Lung (tissue), 12 donors: ENCODE data around the gene MRTFA. TPM values are rescaled to one million over a fixed set of nuclear protein-coding genes. Genes with fewer than 3 reads are reported as not detected.

Source experiments
- ATAC-seq: fragments of 200-7000 bp; cut with Tn5 transposase; one replicate; pipeline ENCODE4 v1.9.1; 2020; ENCODE audit warnings: moderate number of reproducible peaks; ENCODE audit not compliant: insufficient read depth, low FRiP score
- DNase-seq, 3 donors: peaks; one replicate each; pipeline ENCODE4 v3.0.0-alpha.2; 2013 to 2017
- H3K27ac ChIP-seq, 2 donors: one replicate each; pipeline ENCODE4 v1.5.1; 2013; ENCODE audit warnings: mild to moderate bottlenecking in 2 of 2, moderate library complexity in 2 of 2, control low read depth in 1 of 2, inconsistent platforms in 1 of 2, low read depth in 1 of 2, low read length in 1 of 2
- H3K27me3 ChIP-seq, 3 donors: one replicate each; pipeline ENCODE4 v1.5.1; 2013; ENCODE audit warnings: low read length in 2 of 3; ENCODE audit not compliant: control insufficient read depth in 3 of 3, insufficient read depth in 3 of 3
- H3K36me3 ChIP-seq, 4 donors: one replicate each; pipeline ENCODE4 v1.5.1; 2013; ENCODE audit warnings: low read length in 4 of 4, mild to moderate bottlenecking in 1 of 4, moderate library complexity in 1 of 4; ENCODE audit not compliant: control insufficient read depth in 4 of 4, insufficient read depth in 4 of 4
- H3K4me1 ChIP-seq, 5 donors: one replicate each; pipeline ENCODE4 v1.5.1; 2013; ENCODE audit warnings: low read length in 5 of 5, mild to moderate bottlenecking in 2 of 5, moderate library complexity in 1 of 5; ENCODE audit not compliant: control insufficient read depth in 5 of 5, insufficient read depth in 5 of 5
- H3K4me3 ChIP-seq: one replicate; pipeline ENCODE4 v1.5.1; 2013; ENCODE audit warnings: mild to moderate bottlenecking, control low read depth, moderate library complexity
- H3K9ac ChIP-seq, 2 donors: one replicate each; pipeline ENCODE4 v1.5.1; 2013; ENCODE audit warnings: low read length in 2 of 2, control low read depth in 1 of 2; ENCODE audit not compliant: insufficient read depth in 1 of 2
- H3K9me3 ChIP-seq, 4 donors: one replicate each; pipeline ENCODE4 v1.5.1; 2013; ENCODE audit warnings: low read length in 3 of 4, mild to moderate bottlenecking in 1 of 4, moderate library complexity in 1 of 4; ENCODE audit not compliant: control insufficient read depth in 4 of 4, insufficient read depth in 3 of 4
- CTCF ChIP-seq: IDR thresholded peaks from 2 replicates; pipeline ENCODE4 v1.5.1; 2012; ENCODE audit warnings: mild to moderate bottlenecking; ENCODE audit errors: control extremely low read depth, extremely low read depth
- WGBS, 2 donors: extraction: QIAGEN DNeasy Blood & Tissue Kit; methylation state at CpG; one replicate each; pipeline ENCODE4 v1.1.7; 2013; 5-methylcytosine and 5-hydroxymethylcytosine counted together
- polyA plus RNA-seq, 2 donors: library from polyadenylated mRNA; stranded (reverse); fragments of 200-250 nt; gene quantifications; one replicate each; pipeline ENCODE4 v1.2.1, GENCODE V29; 2013
- total RNA-seq, 2 donors: library from RNA; depleted of rRNA in 1 of 2; stranded (reverse); fragments of >200 nt in 1 of 2; gene quantifications; one replicate each; pipeline ENCODE4 v1.2.1, GENCODE V29; 2014 to 2021
- donor health status: control.
- donor health status: control.
- donor health status: Bipolar disorder and iron deficiency.
- donor health status: healthy.
- donor health status: DM: yes; HTN: yes; CAD: no.

Gene MRTFA
- total and polyA plus RNA-seq, 4 donors, result 26.3 to 64.0 (median 40.1) TPM

GRCh38 chr22:40463017-40463631 is 173.4 kb downstream of the MRTFA start:
- no peak for ATAC-seq
- no peak for TF ChIP-seq CTCF
- peak overlapping the region in 1 of 2 donors; percentile 75 for H3K27ac ChIP-seq

GRCh38 chr22:40462195-40462984 is 174.1 kb downstream of the MRTFA start:
- no peak for TF ChIP-seq CTCF
- peak overlapping the region in 1 of 2 donors; percentile 33 for H3K27ac ChIP-seq
- WGBS, 2 donors, result 32 to 52% methylated on average over 7 of the region's 7 CpGs

More at GRCh38 chr22:40463017-40463631, 173.4 kb downstream of the MRTFA start:
- 33 to 67% methylated on average over 13 of the region's 13 CpGs for WGBS, 2 donors
- Histone ChIP-seq H3K9me3 (no peaks in the 10 kb centered on the region), H3K9ac (no peak overlapping the region), H3K4me3 (no peak overlapping the region), H3K36me3 (peaks cover 4 to 9% (median 6%) of the 10 kb centered on the region in 4 donors), H3K27me3 (no peaks in the 10 kb centered on the region), H3K4me1 (peaks cover 0 to 8% (median 7%) of the 10 kb centered on the region in 5 donors)
- DNase-seq, result no peak

GRCh38 chr22:40453671-40454070 is 182.8 kb downstream of the MRTFA start:
- Histone ChIP-seq H3K27me3 (no peaks in the 10 kb centered on the region), H3K4me1 (peaks cover 7 to 31% (median 13%) of the 10 kb centered on the region in 5 donors), H3K4me3 (no peak overlapping the region), H3K9me3 (no peaks in the 10 kb centered on the region), H3K9ac (no peak overlapping the region), H3K36me3 (peaks cover 0 to 2% (median 0%) of the 10 kb centered on the region in 4 donors), H3K27ac (no peak overlapping the region)
- DNase-seq (peak in 2 of 3 donors; percentile 79 to 86), ATAC-seq (no peak)
- TF ChIP-seq CTCF, result no peak

More at GRCh38 chr22:40462195-40462984, 174.1 kb downstream of the MRTFA start:
- ATAC-seq (no peak), DNase-seq (no peak)
- Histone ChIP-seq H3K9ac (no peak overlapping the region), H3K9me3 (no peaks in the 10 kb centered on the region), H3K27me3 (no peaks in the 10 kb centered on the region), H3K36me3 (peaks cover 4 to 9% (median 6%) of the 10 kb centered on the region in 4 donors), H3K4me3 (no peak overlapping the region), H3K4me1 (peaks cover 0 to 4% (median under 1%) of the 10 kb centered on the region in 5 donors)
